Osteocyte (in vitro differentiated cells): ENCODE results near the gene DEAF1. TPM values are rescaled to one million over a fixed set of nuclear protein-coding genes. Genes with fewer than 3 reads are reported as not detected.
A peak's percentile ranks its signal among the peaks of the same experiment; 100 is the strongest.

Experiments used
- DNase-seq: peaks from one replicate; pipeline ENCODE4 v3.0.0; 2021; ENCODE audit warnings: mixed read lengths; ENCODE audit not compliant: unreplicated experiment; ENCODE audit errors: extremely low spot score
- H3K27ac Mint-ChIP-seq: one replicate; pipeline ENCODE4 v1.8.0; 2021; ENCODE audit warnings: mild to moderate bottlenecking, mixed read lengths; ENCODE audit not compliant: unreplicated experiment
- H3K27me3 Mint-ChIP-seq: one replicate; pipeline ENCODE4 v1.8.0; 2021; ENCODE audit warnings: mixed read lengths; ENCODE audit not compliant: unreplicated experiment
- H3K36me3 Mint-ChIP-seq: one replicate; pipeline ENCODE4 v1.8.0; 2021; ENCODE audit warnings: mixed read lengths; ENCODE audit not compliant: unreplicated experiment
- H3K4me1 Mint-ChIP-seq: one replicate; pipeline ENCODE4 v1.8.0; 2021; ENCODE audit warnings: mixed read lengths; ENCODE audit not compliant: unreplicated experiment
- H3K4me3 Mint-ChIP-seq: one replicate; pipeline ENCODE4 v1.8.0; 2021; ENCODE audit warnings: mild to moderate bottlenecking, moderate library complexity, mixed read lengths; ENCODE audit not compliant: unreplicated experiment
- H3K9me3 Mint-ChIP-seq: one replicate; pipeline ENCODE4 v1.8.0; 2021; ENCODE audit warnings: mixed read lengths; ENCODE audit not compliant: unreplicated experiment
- CTCF ChIP-seq: fragments of 200-600 bp; sonication (generic); IDR thresholded peaks from 2 replicates; pipeline ENCODE4 v1.5.0; 2021; ENCODE audit warnings: antibody characterized with exemption, mild to moderate bottlenecking, moderate library complexity
- total RNA-seq: library from RNA; stranded (reverse); gene quantifications from 2 replicates; pipeline ENCODE4 v1.2.1, GENCODE V29; 2021

Gene DEAF1
- total RNA-seq, 1 donor from 2014 or later: 113 TPM

GRCh38 chr11:628056-628455 lies 67.0 kb downstream of the DEAF1 start:
- Mint-ChIP-seq H3K4me1 (peaks cover 20% of the 10 kb centered on the region), H3K9me3 (no peaks in the 10 kb centered on the region), H3K27ac (peak overlapping the region; percentile 68), H3K27me3 (no peaks in the 10 kb centered on the region), H3K4me3 (no peak overlapping the region), H3K36me3 (peaks cover 4% of the 10 kb centered on the region)
- DNase-seq: no peak
- TF ChIP-seq CTCF: no peak

DNA sequence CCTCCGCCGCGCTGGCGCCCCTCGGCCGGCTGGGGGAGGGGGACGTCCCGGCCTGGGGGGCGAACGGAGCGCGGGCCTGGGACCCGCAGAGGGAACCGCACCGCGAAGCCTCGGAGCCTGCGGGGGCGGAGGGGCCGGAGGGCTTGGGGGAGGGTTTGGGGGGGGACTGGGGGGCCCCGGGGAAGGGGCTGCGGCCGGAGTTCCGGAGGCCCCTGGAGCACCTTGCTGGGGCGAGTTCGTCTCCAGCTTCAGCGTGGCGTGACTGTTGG lies 67.8 kb downstream of the DEAF1 start:
- H3K4me3 Mint-ChIP-seq: no peak overlapping the region
- H3K27ac Mint-ChIP-seq: no peak overlapping the region
- no peaks in the 10 kb centered on the region for H3K36me3 Mint-ChIP-seq
- no peak for TF ChIP-seq CTCF
- H3K9me3 Mint-ChIP-seq: no peaks in the 10 kb centered on the region
- DNase-seq: no peak
- H3K27me3 Mint-ChIP-seq: no peaks in the 10 kb centered on the region
- peaks cover 20% of the 10 kb centered on the region for H3K4me1 Mint-ChIP-seq

DNA sequence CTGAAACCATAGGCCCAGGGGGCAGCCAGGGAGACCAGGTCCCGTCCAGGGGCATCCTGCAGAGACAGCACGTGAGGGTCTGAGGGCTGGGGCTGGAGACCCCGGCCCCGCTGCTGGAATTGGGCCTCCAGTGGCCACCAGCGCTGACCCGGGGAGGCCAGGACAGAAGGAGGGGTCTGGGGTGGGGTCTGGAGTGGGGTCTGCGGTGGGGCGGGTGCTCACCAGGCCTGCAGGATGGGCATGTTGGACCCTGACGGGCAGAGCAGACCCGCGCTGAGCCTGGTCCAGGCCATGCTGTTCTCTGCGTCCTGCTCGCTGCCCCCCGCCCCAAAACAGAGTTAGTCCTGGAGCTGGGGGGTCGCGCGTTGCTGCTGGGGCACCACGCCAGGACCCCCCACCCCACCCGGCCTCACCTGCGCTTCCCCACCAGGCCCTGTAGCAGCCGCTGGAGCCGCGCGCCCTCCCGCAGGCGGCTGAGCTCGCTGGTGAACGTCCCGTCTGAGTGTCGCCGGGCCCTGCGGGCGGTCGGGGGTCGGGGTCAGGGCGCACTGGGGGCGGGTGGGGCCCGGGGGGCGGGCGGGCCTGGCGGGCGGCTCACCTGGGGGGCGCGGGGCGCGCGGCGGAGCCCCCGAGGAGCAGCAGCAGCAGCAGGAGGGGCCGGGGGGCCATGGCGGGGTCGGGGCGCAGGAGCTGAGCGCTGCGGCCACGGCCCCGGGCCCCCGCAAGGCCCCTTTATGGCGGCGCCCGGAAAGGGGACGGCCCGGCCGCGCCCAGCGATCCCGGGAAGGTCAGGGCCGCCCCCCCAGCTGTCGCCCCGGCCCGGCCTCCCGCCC lies 68.3 kb downstream of the DEAF1 start, which contains the start of gene SCT:
TSS of gene SCT (minus strand) at position 707 of the 833 bp plus-strand sequence. CDS start at position 669, 38 bp downstream.
- TF ChIP-seq CTCF: no peak
- no peak for DNase-seq
- Mint-ChIP-seq H3K4me3 (no peak within 1 kb of the TSS), H3K9me3 (no peaks in the 10 kb centered on the region), H3K27ac (no peak within 1 kb of the TSS), H3K27me3 (no peaks in the 10 kb centered on the region), H3K4me1 (peaks cover 20% of the 10 kb centered on the region), H3K36me3 (no peaks in the 10 kb centered on the region)

DNA sequence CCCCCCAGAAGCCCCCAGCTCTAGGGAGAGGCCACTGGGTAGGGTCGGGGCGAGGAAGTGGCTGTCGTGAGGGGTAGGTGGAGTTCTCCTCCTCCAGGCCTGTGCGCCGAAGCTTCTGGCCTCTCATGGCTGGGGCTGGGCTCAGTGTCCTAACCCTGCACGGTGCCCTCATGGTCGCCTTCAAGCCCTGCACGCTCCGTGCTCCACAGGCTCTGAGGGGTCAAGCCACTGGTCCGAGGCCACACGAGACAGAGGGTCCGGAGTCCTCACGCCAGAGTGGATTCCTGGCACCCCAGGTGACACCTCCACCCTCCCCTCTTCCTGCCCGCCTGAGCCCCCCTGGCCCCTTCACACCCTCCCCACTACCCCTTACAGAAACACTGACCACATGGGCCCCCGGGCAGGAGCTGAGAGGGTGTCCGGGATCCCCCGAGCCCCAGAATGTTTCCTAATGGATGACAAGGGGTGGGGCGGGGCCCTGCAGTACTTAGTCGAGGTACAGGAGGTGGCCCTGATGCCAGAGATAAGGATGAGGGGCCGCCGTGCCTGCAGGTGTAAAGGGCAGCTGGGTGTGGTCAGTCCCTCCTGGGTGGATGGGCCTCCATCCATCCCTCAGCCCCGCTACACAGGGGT lies 69.3 kb downstream of the DEAF1 start:
- no peak for TF ChIP-seq CTCF
- Mint-ChIP-seq H3K9me3 (no peaks in the 10 kb centered on the region), H3K4me3 (no peak overlapping the region), H3K27me3 (no peaks in the 10 kb centered on the region), H3K36me3 (no peaks in the 10 kb centered on the region), H3K4me1 (peaks cover 20% of the 10 kb centered on the region), H3K27ac (no peak overlapping the region)
- no peak for DNase-seq
